Activated naive CD8-positive, alpha-beta T cell treated with anti-CD3 and anti-CD28 coated beads, Interleukin-2, amount 10 ng/mL, durations not matched to agents 7 days and 5 days (primary cell): Measurements from ENCODE around the gene UBIAD1. TPM values are rescaled to one million over a fixed set of nuclear protein-coding genes. Genes with fewer than 3 reads are reported as not detected.

ENCODE experiments used
- ATAC-seq: fragments of 150-1000 bp; cut with Tn5 transposase; one replicate; pipeline ENCODE4 v1.10.0; 2021; ENCODE audit warnings: low read depth, moderate library complexity
- POLR2A ChIA-PET: fragments of 350-600 bp; sonication (Branson Sonifier 250); formaldehyde crosslinking; loops from one replicate; lab custom pipeline; 2021; ENCODE audit warnings: antibody characterized with exemption; lab: Charles Lee
- DNase-seq: peaks from one replicate; pipeline ENCODE4 v3.0.0; 2021
- H3K27ac Mint-ChIP-seq: one replicate; pipeline ENCODE4 v1.8.0; 2022; ENCODE audit warnings: mild to moderate bottlenecking, mixed read lengths
- H3K27me3 Mint-ChIP-seq: one replicate; pipeline ENCODE4 v1.8.0; 2022; ENCODE audit warnings: mild to moderate bottlenecking, moderate library complexity, mixed read lengths
- H3K36me3 Mint-ChIP-seq: one replicate; pipeline ENCODE4 v1.8.0; 2021; ENCODE audit warnings: mild to moderate bottlenecking, mixed read lengths
- H3K4me1 Mint-ChIP-seq: one replicate; pipeline ENCODE4 v1.8.0; 2021; ENCODE audit warnings: mixed read lengths
- H3K4me3 Mint-ChIP-seq: one replicate; pipeline ENCODE4 v1.8.0; 2022; ENCODE audit warnings: mild to moderate bottlenecking, moderate library complexity, mixed read lengths
- H3K9me3 Mint-ChIP-seq: one replicate; pipeline ENCODE4 v1.8.0; 2021; ENCODE audit warnings: mixed read lengths
- total RNA-seq, 2 experiments: library from RNA; stranded (reverse); gene quantifications; one replicate each; pipeline ENCODE4 v1.2.3, GENCODE V29; 2021

Gene UBIAD1
- total RNA-seq, 2 experiments from 2014 or later: 26.5 to 28.9 TPM

DNA sequence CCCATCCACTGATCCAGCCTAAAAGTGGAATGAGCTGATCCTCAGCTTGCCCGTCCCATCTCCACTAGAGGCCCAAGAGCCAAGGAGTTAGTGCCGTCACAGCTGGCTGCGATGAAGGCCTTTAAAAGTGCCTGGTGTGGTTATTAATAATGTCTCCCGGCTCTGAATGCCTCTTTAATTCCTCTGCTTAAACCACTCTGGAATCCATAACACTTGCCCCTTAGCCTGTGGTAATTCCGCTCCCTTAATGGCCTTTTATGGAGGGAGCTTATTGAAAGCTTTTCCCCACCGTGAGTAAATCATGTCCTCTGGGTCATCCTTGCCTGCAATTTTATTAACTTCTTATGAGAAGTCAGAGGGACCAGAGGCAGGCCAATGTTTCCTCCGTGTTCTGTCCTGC lies 55.4 kb downstream of the UBIAD1 start:
- H3K4me1 Mint-ChIP-seq: no peaks in the 10 kb centered on the region
- no peak overlapping the region for H3K27ac Mint-ChIP-seq
- POLR2A ChIA-PET: no interaction called here
- no peaks in the 10 kb centered on the region for H3K36me3 Mint-ChIP-seq
- H3K4me3 Mint-ChIP-seq: no peak overlapping the region
- no peaks in the 10 kb centered on the region for H3K9me3 Mint-ChIP-seq
- H3K27me3 Mint-ChIP-seq: no peaks in the 10 kb centered on the region
- ATAC-seq (no peak), DNase-seq (no peak)

DNA sequence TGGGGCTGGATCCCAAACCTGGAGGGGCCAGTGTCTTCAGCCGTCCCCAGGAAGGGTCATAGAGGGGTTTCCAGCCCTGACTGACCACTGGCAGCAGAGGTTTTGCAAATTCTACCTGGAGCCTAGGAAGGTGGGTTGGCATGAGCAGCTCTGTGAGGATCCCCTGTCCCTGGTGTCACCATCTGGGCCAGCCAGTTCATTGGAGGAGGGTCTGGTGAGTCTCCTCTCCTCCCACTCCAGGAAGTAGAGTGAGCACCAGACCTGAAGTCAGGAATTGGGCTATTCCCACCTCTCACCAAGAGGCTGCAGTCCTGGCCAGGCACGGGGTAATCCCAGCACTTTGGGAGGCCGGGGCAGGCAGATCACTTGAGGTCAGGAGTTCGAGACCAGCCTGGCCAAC lies 57.4 kb downstream of the UBIAD1 start:
- Mint-ChIP-seq H3K4me3 (no peak overlapping the region), H3K4me1 (no peaks in the 10 kb centered on the region), H3K9me3 (no peaks in the 10 kb centered on the region), H3K27me3 (peaks cover 4% of the 10 kb centered on the region), H3K27ac (no peak overlapping the region), H3K36me3 (no peaks in the 10 kb centered on the region)
- ATAC-seq (no peak), DNase-seq (no peak)
- POLR2A ChIA-PET: no interaction called here

DNA sequence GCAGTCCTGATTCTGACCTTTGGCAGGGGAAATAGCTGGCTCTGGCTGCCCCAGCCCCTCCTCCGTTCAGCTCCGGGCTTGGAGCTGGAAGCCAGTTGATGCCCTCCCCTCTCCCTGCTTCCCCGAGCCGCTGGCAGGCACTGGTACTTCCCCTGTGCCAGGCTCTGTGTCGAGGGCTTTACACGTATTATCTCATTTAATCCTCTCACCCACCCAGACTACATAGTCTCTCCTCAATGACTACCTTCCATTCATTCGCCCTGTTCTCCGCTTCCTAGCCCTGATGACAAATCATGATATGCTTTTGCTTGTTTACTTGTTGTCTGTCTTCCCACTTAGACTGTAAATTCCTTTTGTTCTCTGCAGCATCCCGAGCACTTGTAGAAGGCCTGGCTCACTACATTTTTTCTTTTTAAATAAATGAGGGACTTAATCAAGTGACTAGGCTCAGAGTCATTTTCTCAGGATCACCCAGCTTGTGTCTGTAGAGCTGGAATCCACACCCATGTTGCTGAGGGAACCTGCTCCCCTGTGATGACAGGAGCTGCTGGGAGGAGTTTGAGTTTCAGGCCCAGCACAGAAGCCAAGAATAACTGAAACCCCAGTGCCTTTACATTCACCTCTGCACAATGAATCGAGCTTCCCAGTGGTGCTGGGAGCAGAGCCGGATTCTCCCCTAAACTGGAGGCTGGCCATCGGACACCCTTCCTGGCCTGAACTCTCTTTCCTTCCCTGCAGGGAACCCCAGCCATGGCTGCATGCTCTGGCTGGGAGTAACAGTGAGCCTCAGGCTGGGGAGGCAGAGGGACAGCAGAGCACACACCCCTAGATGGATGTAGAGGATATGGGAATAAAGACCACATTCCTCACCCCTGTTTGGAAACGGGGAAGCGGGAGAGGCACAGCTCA lies 58.3 kb downstream of the UBIAD1 start:
- H3K27me3 Mint-ChIP-seq: peaks cover 4% of the 10 kb centered on the region

DNA sequence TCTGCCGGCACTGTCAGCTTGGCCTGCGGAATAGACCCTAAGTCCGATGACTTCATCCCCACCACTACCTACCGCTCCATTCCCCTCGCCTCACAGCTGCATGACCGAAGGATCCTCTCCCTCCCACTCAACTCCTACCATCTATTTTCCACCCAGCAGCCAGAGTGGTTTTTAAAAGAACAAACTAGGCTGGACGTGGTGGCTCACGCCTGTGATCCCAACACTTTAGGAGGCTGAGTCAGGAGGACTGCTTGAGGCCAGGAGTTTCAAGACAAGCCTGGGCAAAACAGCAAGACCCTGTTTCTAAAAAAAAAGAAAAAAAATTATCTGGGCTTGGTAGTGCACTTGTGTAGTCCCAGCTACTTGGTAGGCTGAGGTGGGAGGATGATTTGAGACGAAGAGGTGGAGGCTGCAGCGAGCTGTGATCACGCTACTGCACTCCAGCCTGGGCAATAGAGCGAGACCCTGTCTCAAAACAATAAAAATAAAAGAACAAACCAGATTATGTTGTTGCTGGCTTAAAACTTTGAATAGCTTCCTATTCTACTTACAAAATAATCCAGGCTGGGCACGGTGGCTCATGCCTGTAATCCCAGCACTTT lies 59.0 kb downstream of the UBIAD1 start:
- POLR2A ChIA-PET: interaction anchor here (0.7 kb wide), 1 partner anchor 156 kb away, joined by 3 read pairs; no protein-coding TSS in a partner anchor
- no peaks in the 10 kb centered on the region for H3K9me3 Mint-ChIP-seq
- no peaks in the 10 kb centered on the region for H3K36me3 Mint-ChIP-seq
- no peaks in the 10 kb centered on the region for H3K4me1 Mint-ChIP-seq
- DNase-seq (no peak), ATAC-seq (no peak)
- H3K4me3 Mint-ChIP-seq: no peak overlapping the region
- H3K27ac Mint-ChIP-seq: no peak overlapping the region
- H3K27me3 Mint-ChIP-seq: peaks cover 4% of the 10 kb centered on the region

More for the DNA sequence above, 58.3 kb downstream of the UBIAD1 start:
- Mint-ChIP-seq H3K27ac (no peak overlapping the region), H3K4me3 (no peak overlapping the region), H3K36me3 (no peaks in the 10 kb centered on the region), H3K4me1 (no peaks in the 10 kb centered on the region), H3K9me3 (no peaks in the 10 kb centered on the region)
- no peak for DNase-seq
- ATAC-seq: no peak
- POLR2A ChIA-PET: no interaction called here

DNA sequence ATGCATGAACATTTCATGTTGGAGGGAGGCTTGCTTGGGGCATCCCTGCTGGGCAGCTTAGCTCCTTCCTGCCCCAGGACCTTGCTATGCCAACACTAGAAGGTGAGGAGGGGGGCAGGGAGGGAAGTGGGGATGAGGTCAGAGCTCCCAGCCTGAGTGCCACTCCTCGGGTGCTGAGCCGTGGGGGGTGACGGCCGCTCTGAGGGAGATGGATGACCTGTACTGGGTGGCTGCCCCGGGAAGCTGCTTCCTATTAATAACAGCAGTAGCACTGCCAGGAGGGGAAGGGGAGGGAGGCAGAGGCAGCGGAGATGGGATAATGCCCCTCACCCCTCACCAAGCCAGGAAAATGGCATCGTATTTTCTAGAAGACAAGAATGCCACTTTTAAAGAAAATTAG lies 60.6 kb downstream of the UBIAD1 start:
- Mint-ChIP-seq H3K4me1 (peaks cover 2% of the 10 kb centered on the region), H3K9me3 (no peaks in the 10 kb centered on the region), H3K27ac (no peak overlapping the region), H3K4me3 (no peak overlapping the region), H3K27me3 (peaks cover 12% of the 10 kb centered on the region), H3K36me3 (no peaks in the 10 kb centered on the region)
- no peak for ATAC-seq
- DNase-seq: no peak
- POLR2A ChIA-PET: no interaction called here

DNA sequence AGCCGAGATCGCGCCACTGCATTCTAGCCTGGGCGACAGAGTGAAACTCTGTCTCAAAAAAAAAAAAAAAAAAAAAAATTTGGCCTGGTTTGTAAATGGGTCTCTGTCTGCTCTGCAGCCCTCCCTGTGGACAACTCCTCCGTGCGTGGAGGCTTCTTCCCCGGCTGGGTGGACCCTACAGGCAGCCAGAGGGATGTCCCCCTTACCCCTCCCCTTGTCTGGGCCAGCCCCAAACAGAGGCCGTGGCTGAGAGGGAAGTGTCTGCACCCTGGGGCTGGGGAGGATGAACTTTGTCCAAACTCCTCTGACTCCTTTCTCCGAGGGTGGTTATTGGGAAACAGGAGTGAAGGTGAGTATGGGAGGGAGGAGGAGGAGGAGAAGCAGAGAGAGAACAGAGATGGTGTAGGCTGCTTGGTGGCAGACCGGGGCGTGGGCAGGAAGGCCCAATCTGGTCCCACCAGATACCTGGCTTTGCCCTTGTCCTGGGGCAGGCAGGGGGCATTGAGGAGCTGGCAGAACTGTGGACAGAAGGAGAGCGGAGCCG lies 61.3 kb downstream of the UBIAD1 start:
- Mint-ChIP-seq H3K9me3 (no peaks in the 10 kb centered on the region), H3K27ac (no peak overlapping the region), H3K4me3 (no peak overlapping the region), H3K4me1 (peaks cover 2% of the 10 kb centered on the region), H3K36me3 (no peaks in the 10 kb centered on the region), H3K27me3 (peaks cover 17% of the 10 kb centered on the region)
- no peak for ATAC-seq
- POLR2A ChIA-PET: no interaction called here
- DNase-seq: no peak

DNA sequence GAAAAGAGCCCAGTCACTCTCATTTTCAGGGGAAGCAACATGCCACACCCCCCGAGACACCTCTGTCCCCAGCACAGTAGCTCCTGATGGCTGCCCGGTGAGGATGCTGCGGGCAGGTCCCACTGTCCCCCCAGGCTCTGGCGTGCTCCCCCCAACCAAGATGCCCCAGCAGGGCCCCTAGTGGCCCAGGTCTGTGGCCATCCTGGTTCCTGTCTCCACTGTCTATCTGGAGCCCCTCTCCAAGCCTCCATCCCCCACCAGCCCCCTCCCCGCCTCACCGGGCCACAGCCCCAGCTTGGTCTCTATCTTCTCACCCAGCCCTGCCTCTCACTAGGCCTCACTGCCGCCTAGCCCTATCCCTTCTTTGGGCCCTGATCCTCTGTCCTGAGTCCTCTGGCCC lies 61.8 kb downstream of the UBIAD1 start:
- POLR2A ChIA-PET: no interaction called here
- H3K4me1 Mint-ChIP-seq: peaks cover 2% of the 10 kb centered on the region
- no peaks in the 10 kb centered on the region for H3K36me3 Mint-ChIP-seq

DNA sequence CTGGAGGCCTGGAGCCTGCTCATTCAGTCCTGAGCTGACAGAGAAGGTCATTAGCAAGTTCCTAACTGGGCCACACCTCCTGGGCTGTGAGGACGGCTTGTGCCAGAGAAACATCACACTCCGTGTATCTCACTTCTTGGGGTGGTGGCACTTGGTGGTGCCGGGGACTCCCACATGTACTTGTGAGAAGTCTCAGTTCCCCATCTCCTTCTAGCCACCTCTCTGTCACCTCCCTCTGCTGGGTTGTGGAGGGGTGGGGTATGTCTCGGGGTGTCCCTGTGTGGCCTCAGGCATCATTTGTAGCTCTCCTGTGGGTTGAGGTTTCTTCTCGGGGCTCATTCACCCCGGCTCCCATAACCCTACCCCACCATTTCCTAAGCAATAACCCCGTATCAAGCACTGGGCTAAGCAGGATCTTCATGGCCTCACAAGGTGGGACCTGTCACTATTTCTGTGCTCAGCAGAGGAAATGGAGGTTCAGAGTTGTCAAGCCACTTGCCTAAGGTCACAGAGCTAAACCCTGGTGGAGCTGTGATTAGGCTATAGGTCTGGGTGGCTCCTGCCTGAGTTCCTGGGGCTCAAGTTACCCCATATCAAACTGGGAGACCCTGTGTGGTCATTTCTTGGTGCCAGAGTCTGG lies 62.5 kb downstream of the UBIAD1 start:
- POLR2A ChIA-PET: interaction anchor here (0.7 kb wide), 1 partner anchor 80 kb away, joined by 3 read pairs; no protein-coding TSS in a partner anchor
- Mint-ChIP-seq H3K27me3 (peaks cover 27% of the 10 kb centered on the region), H3K27ac (no peak overlapping the region), H3K9me3 (no peaks in the 10 kb centered on the region), H3K36me3 (no peaks in the 10 kb centered on the region), H3K4me3 (no peak overlapping the region), H3K4me1 (peaks cover 4% of the 10 kb centered on the region)
- DNase-seq (no peak), ATAC-seq (no peak)

More for the DNA sequence above, 61.8 kb downstream of the UBIAD1 start:
- ATAC-seq (no peak), DNase-seq (no peak)
- H3K27ac Mint-ChIP-seq: no peak overlapping the region
- no peak overlapping the region for H3K4me3 Mint-ChIP-seq
- peaks cover 21% of the 10 kb centered on the region for H3K27me3 Mint-ChIP-seq
- H3K9me3 Mint-ChIP-seq: no peaks in the 10 kb centered on the region

DNA sequence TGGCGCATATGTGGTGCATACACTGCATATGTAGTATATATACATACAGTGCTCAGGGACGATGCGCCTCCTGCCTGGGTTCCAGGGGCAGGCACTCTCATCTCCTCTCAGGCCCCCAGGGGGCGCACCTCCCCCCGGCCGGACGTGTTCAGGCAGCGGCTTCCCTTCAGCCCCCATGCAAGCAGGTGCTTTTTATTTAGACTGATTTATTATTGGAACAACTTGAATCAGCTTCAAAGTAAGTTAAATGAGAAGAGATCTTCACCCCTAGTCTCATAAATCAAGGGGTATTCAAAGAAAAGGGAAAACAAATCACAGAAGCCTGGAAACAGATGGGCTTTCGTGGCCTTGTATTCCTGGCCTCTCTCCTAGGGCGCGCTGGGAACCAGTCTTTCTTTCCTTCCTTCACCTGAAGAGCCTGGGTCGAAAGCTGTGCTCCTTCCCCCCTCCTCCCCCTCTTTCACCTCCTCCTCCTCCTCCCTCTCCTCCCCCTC lies 64.6 kb downstream of the UBIAD1 start:
- Mint-ChIP-seq H3K27me3 (peaks cover 38% of the 10 kb centered on the region), H3K4me1 (peaks cover 4% of the 10 kb centered on the region), H3K27ac (no peak overlapping the region), H3K36me3 (no peaks in the 10 kb centered on the region), H3K9me3 (no peaks in the 10 kb centered on the region), H3K4me3 (no peak overlapping the region)
- DNase-seq (peak; percentile 83), ATAC-seq (peak; percentile 87)
- POLR2A ChIA-PET: no interaction called here

Other genes with a start within 250 kb of the UBIAD1 start
- not detected for gene MASP2, start 226.0 kb upstream of the UBIAD1 start, total RNA-seq
- gene SRM, start 213.2 kb upstream of the UBIAD1 start, total RNA-seq: 10 to 100 TPM; 72.3 to 85.0 TPM
- gene EXOSC10, start 173.3 kb upstream of the UBIAD1 start, total RNA-seq: 10 to 100 TPM; 89.1 to 92.8 TPM
- not detected for gene ANGPTL7, start 83.8 kb upstream of the UBIAD1 start, total RNA-seq
- gene MTOR, start 10.6 kb upstream of the UBIAD1 start, total RNA-seq: 10 to 100 TPM; 40.7 to 45.4 TPM
- gene DISP3, start 206.0 kb downstream of the UBIAD1 start, total RNA-seq: under 1 TPM; 0.44 to 0.60 TPM